HepG2 (cell line): Measurements from ENCODE around the gene CFTR. TPM values are rescaled to one million over a fixed set of nuclear protein-coding genes. Genes with fewer than 3 reads are reported as not detected.

Experiments used
- ATAC-seq: fragments of 200-7000 bp; cut with Tn5 transposase; 3 replicates; pipeline ENCODE4 v1.9.1; 2020; ENCODE audit warnings: mild to moderate bottlenecking, moderate library complexity
- BruUV-seq: library from RNA; stranded (reverse); fragments of 400-500 nt; replicated peaks from 2 replicates; lab custom pipeline; 2021; lab: Mats Ljungman, UMichigan
- CTCF ChIA-PET: fragments of 300-600 bp; formaldehyde crosslinking; extraction: SDS; loops from one replicate; lab custom pipeline; 2021; ENCODE audit warnings: low total read pairs, inconsistent platforms, low intra/inter-chr PET ratio; lab: Yijun Ruan, JAX
- POLR2A ChIA-PET: fragments of 350-600 bp; sonication (Branson Sonifier 250); formaldehyde crosslinking; loops from one replicate; lab custom pipeline; 2020; ENCODE audit warnings: antibody characterized with exemption, inconsistent platforms; lab: Yijun Ruan, JAX
- DNase-seq: peaks from one replicate; pipeline ENCODE4 v3.0.0-alpha.2; 2015; ENCODE audit warnings: low spot score
- FAIRE-seq: peaks from 3 replicates; lab custom pipeline; 2011; peaks lifted over from hg19 to GRCh38; lab: Jason Lieb, UNC
- H2AFZ ChIP-seq: one replicate; pipeline ENCODE4 v1.6.1; 2011; ENCODE audit warnings: low read length, inconsistent platforms
- H3K27ac ChIP-seq: fragments of 300-600 bp; 3 replicates; pipeline ENCODE4 v1.8.0; 2011; ENCODE audit warnings: mixed run types, mild to moderate bottlenecking, mixed read lengths, low read length, inconsistent platforms; ENCODE audit not compliant: insufficient read depth; ENCODE audit errors: extremely low read length
- H3K27me3 ChIP-seq, 2 experiments: fragments of 200-600 bp in 1 of 2; 2 replicates in 1 of 2; 3 replicates in 1 of 2; pipeline versions ENCODE4 v1.6.0 to v1.8.0; 2011; ENCODE audit warnings: low read length in 2 of 2, mild to moderate bottlenecking in 2 of 2, moderate library complexity in 2 of 2, inconsistent platforms in 1 of 2; ENCODE audit not compliant: insufficient read depth in 2 of 2, control insufficient read depth in 1 of 2
- H3K36me3 ChIP-seq, 2 experiments: fragments of 200-600 bp in 1 of 2; replicated peaks in 1 of 2; 2 replicates in 1 of 2; 3 replicates in 1 of 2; pipeline versions ENCODE4 v1.5.1 to v1.8.0; 2011; ENCODE audit warnings: low read length in 2 of 2, inconsistent platforms in 1 of 2; ENCODE audit not compliant: insufficient read depth in 2 of 2, control insufficient read depth in 1 of 2
- H3K4me1 ChIP-seq: 2 replicates; pipeline ENCODE4 v1.5.1; 2012; ENCODE audit warnings: low read length, inconsistent platforms; ENCODE audit not compliant: insufficient read depth
- H3K4me2 ChIP-seq: 2 replicates; pipeline ENCODE4 v1.6.0; 2011; ENCODE audit warnings: low read depth, low read length, inconsistent platforms
- H3K4me3 ChIP-seq, 3 experiments: fragments of 200-600 bp in 1 of 3; sonication (generic), shearing (Covaris generic) in 1 of 3; replicated peaks in 1 of 3; 2 replicates each; pipeline ENCODE4 v1.5.1; 2011 to 2016; ENCODE audit warnings: low read length in 3 of 3, inconsistent platforms in 2 of 3, low read depth in 2 of 3, mild to moderate bottlenecking in 2 of 3, control low read depth in 1 of 3, mixed read lengths in 1 of 3; ENCODE audit not compliant: insufficient read depth in 1 of 3
- H3K79me2 ChIP-seq: one replicate; pipeline ENCODE4 v1.6.1; 2011; ENCODE audit warnings: low read length, inconsistent platforms; ENCODE audit not compliant: insufficient read depth
- H3K9ac ChIP-seq: 2 replicates; pipeline ENCODE4 v1.6.0; 2011; ENCODE audit warnings: mild to moderate bottlenecking, low read depth, low read length, inconsistent platforms; ENCODE audit not compliant: insufficient read depth
- H3K9me3 ChIP-seq: 2 replicates; pipeline ENCODE4 v1.5.1; 2012; ENCODE audit warnings: mild to moderate bottlenecking, low read length
- H4K20me1 ChIP-seq: 2 replicates; pipeline ENCODE4 v1.6.0; 2011; ENCODE audit warnings: inconsistent platforms, mild to moderate bottlenecking, low read length, moderate library complexity; ENCODE audit not compliant: insufficient read depth
- AHR ChIP-seq: IDR thresholded peaks from 2 replicates; pipeline ENCODE4 v1.6.1; 2018; ENCODE audit warnings: missing genetic modification reagents, missing compliant biosample characterization
- ATM ChIP-seq: fragments of 450-650 bp; IDR thresholded peaks from 2 replicates; pipeline ENCODE4 v1.7.1; 2017; ENCODE audit warnings: mild to moderate bottlenecking, borderline replicate concordance
- ELF3 ChIP-seq: IDR thresholded peaks from 2 replicates; pipeline ENCODE4 v1.6.1; 2016; ENCODE audit warnings: missing genetic modification reagents, missing compliant biosample characterization
- HMGXB3 ChIP-seq: sonication (generic); formaldehyde crosslinking; IDR thresholded peaks from 2 replicates; pipeline ENCODE4 v1.4.0; 2020; ENCODE audit warnings: missing genetic modification reagents, borderline replicate concordance
- JUN ChIP-seq: sonication (generic); formaldehyde crosslinking; IDR thresholded peaks from 2 replicates; pipeline ENCODE4 v1.4.0; 2020; ENCODE audit warnings: mild to moderate bottlenecking, missing genetic modification reagents
- KLF12 ChIP-seq: sonication (generic); formaldehyde crosslinking; IDR thresholded peaks from 2 replicates; pipeline ENCODE4 v1.4.0; 2020; ENCODE audit warnings: missing genetic modification reagents, borderline replicate concordance
- LCORL ChIP-seq, 2 experiments: fragments of 450-650 bp in 1 of 2; sonication (generic) in 1 of 2; formaldehyde crosslinking in 1 of 2; IDR thresholded peaks; 2 replicates each; pipeline versions ENCODE4 v1.5.0 to v1.6.1; 2017 to 2020; ENCODE audit warnings: antibody characterized with exemption in 1 of 2, missing genetic modification reagents in 1 of 2
- NFIC ChIP-seq: IDR thresholded peaks from 2 replicates; pipeline ENCODE4 v1.6.1; 2012; ENCODE audit warnings: mild to moderate bottlenecking, low read length, inconsistent platforms
- NFKB2 ChIP-seq: sonication (generic); formaldehyde crosslinking; IDR thresholded peaks from 2 replicates; pipeline ENCODE4 v1.4.0; 2020; ENCODE audit warnings: missing genetic modification reagents, borderline replicate concordance
- NPAS2 ChIP-seq: sonication (generic); formaldehyde crosslinking; IDR thresholded peaks from 2 replicates; pipeline ENCODE4 v1.8.0; 2022; ENCODE audit warnings: mild to moderate bottlenecking, missing genetic modification reagents, borderline replicate concordance
- PHF21A ChIP-seq: sonication (generic); formaldehyde crosslinking; IDR thresholded peaks from 2 replicates; pipeline ENCODE4 v1.5.0; 2020; ENCODE audit warnings: mild to moderate bottlenecking, missing genetic modification reagents
- PLRG1 ChIP-seq: fragments of 450-650 bp; conservative IDR thresholded peaks from 2 replicates; pipeline ENCODE4 v1.6.1; 2016
- TAF1 ChIP-seq: sonication (generic); formaldehyde crosslinking; IDR thresholded peaks from 2 replicates; pipeline ENCODE4 v1.4.0; 2020; ENCODE audit warnings: missing genetic modification reagents
- ZNF510 ChIP-seq: sonication (generic); formaldehyde crosslinking; IDR thresholded peaks from 2 replicates; pipeline ENCODE4 v1.4.0; 2020; ENCODE audit warnings: low read depth, mild to moderate bottlenecking, missing genetic modification reagents
- ZNF577 ChIP-seq: sonication (generic); formaldehyde crosslinking; IDR thresholded peaks from 2 replicates; pipeline ENCODE4 v1.4.0; 2020; ENCODE audit warnings: mild to moderate bottlenecking, low read depth, missing genetic modification reagents, borderline replicate concordance
- in situ Hi-C: cut with HindIII; loops from 2 replicates; pipeline ENCODE4 v1.10.0; 2017; ENCODE audit warnings: low pct_unique_long_range_greater_than_20kb; ENCODE audit not compliant: extremely low pct_ligation_motif_present
- intact Hi-C: fragments of 100-400 bp; cut with micrococcal nuclease; formaldehyde crosslinking; loops from one replicate; pipeline ENCODE4 v1.10.0; 2022; ENCODE audit not compliant: unreplicated experiment
- polyA plus RNA-seq, 8 experiments: library from polyadenylated mRNA; depleted of rRNA in 3 of 8; stranded (reverse) in 7 of 8; unstranded in 1 of 8; fragments of >200 nt; fragmentation: Illumina TruSeq in 4 of 8; extraction: Trizol in 4 of 8; gene quantifications; 2 replicates each; pipeline versions ENCODE4 v1.2.1 to v1.2.3, GENCODE V29; 2011 to 2016; ENCODE audit warnings: low read depth in 4 of 8, missing spikeins in 1 of 8, mixed read lengths in 1 of 8; ENCODE audit not compliant: insufficient read depth in 1 of 8
- total RNA-seq, 5 experiments: library from RNA; depleted of rRNA; stranded (reverse); fragments of >200 nt; fragmentation: Illumina TruSeq; extraction: Trizol; gene quantifications; 2 replicates each; pipeline ENCODE4 v1.2.3, GENCODE V29; 2016; ENCODE audit warnings: low read depth in 1 of 5
- TF ChIP-seq, protein P1 (sequence below): IDR thresholded peaks from 2 replicates; pipeline ENCODE4 v1.6.1; 2016
- TF ChIP-seq, protein P2 (sequence below): sonication (generic); formaldehyde crosslinking; IDR thresholded peaks from 2 replicates; pipeline ENCODE4 v1.4.0; 2020; ENCODE audit warnings: mild to moderate bottlenecking, missing genetic modification reagents, borderline replicate concordance

The CFTR gene
- total and polyA plus RNA-seq, 2 of the 13 experiments (the other 11 are each of a cell fraction or from before 2014, with no cell fraction given): not detected

- BruUV-seq: no TSS peak
- H3K4me2 ChIP-seq: no peak overlapping the region
- H2AFZ ChIP-seq: no peak overlapping the region
- intact Hi-C loops (no loop called here), in situ Hi-C loops (no loop called here)
- H3K27ac ChIP-seq: no peak overlapping the region
- no peaks in the 10 kb centered on the region for H4K20me1 ChIP-seq
- no peak for FAIRE-seq
- POLR2A ChIA-PET: no interaction called here
- H3K9ac ChIP-seq: no peak overlapping the region
- no peak overlapping the region for H3K4me3 ChIP-seq
- CTCF ChIA-PET: no interaction called here
- no peak for ATAC-seq
- H3K27me3 ChIP-seq: no peaks in the 10 kb centered on the region
- no peak for DNase-seq
- H3K4me1 ChIP-seq: no peaks in the 10 kb centered on the region
- H3K79me2 ChIP-seq: no peaks in the 10 kb centered on the region
- no peaks in the 10 kb centered on the region for H3K9me3 ChIP-seq
- H3K36me3 ChIP-seq: no peaks in the 10 kb centered on the region
- TF ChIP-seq NFIC: no peak
- TF ChIP-seq AHR: no peak
- no peak for TF ChIP-seq ZNF577 (CRISPR knock-in tag)
- no peak for TF ChIP-seq JUN
- no peak for TF ChIP-seq ZNF510 (CRISPR knock-in tag)
- TF ChIP-seq ATM: no peak
- no peak for TF ChIP-seq PLRG1
- no peak for TF ChIP-seq LCORL (IDR thresholded peaks at IDR 0.05)
- TF ChIP-seq LCORL (CRISPR knock-in tag; IDR thresholded peaks at IDR 0.05): no peak
- TF ChIP-seq, protein P1, sequence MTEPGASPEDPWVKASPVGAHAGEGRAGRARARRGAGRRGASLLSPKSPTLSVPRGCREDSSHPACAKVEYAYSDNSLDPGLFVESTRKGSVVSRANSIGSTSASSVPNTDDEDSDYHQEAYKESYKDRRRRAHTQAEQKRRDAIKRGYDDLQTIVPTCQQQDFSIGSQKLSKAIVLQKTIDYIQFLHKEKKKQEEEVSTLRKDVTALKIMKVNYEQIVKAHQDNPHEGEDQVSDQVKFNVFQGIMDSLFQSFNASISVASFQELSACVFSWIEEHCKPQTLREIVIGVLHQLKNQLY (CRISPR knock-in tag): no peak
- TF ChIP-seq NPAS2 (CRISPR knock-in tag): no peak
- TF ChIP-seq, protein P2, sequence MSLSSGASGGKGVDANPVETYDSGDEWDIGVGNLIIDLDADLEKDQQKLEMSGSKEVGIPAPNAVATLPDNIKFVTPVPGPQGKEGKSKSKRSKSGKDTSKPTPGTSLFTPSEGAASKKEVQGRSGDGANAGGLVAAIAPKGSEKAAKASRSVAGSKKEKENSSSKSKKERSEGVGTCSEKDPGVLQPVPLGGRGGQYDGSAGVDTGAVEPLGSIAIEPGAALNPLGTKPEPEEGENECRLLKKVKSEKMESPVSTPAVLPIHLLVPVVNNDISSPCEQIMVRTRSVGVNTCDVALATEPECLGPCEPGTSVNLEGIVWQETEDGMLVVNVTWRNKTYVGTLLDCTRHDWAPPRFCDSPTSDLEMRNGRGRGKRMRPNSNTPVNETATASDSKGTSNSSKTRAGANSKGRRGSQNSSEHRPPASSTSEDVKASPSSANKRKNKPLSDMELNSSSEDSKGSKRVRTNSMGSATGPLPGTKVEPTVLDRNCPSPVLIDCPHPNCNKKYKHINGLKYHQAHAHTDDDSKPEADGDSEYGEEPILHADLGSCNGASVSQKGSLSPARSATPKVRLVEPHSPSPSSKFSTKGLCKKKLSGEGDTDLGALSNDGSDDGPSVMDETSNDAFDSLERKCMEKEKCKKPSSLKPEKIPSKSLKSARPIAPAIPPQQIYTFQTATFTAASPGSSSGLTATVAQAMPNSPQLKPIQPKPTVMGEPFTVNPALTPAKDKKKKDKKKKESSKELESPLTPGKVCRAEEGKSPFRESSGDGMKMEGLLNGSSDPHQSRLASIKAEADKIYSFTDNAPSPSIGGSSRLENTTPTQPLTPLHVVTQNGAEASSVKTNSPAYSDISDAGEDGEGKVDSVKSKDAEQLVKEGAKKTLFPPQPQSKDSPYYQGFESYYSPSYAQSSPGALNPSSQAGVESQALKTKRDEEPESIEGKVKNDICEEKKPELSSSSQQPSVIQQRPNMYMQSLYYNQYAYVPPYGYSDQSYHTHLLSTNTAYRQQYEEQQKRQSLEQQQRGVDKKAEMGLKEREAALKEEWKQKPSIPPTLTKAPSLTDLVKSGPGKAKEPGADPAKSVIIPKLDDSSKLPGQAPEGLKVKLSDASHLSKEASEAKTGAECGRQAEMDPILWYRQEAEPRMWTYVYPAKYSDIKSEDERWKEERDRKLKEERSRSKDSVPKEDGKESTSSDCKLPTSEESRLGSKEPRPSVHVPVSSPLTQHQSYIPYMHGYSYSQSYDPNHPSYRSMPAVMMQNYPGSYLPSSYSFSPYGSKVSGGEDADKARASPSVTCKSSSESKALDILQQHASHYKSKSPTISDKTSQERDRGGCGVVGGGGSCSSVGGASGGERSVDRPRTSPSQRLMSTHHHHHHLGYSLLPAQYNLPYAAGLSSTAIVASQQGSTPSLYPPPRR (CRISPR knock-in tag): no peak
- no peak for TF ChIP-seq HMGXB3
- TF ChIP-seq KLF12 (CRISPR knock-in tag): no peak
- TF ChIP-seq PHF21A (CRISPR knock-in tag): no peak
- no peak for TF ChIP-seq ELF3 (CRISPR knock-in tag)
- TF ChIP-seq NFKB2: no peak
- TF ChIP-seq TAF1 (CRISPR knock-in tag): no peak
Observed at GRCh38 chr7:117689406-117689805, 209.6 kb downstream of the CFTR start.
